HCT116 (cell line): ENCODE results near the gene CADPS.

Source experiments
- EGR1 ChIP-seq: IDR thresholded peaks from 2 replicates; pipeline ENCODE4 v1.6.1; 2012; ENCODE audit warnings: low read depth
- EZH2 ChIP-seq: fragments of 200-600 bp; sonication (generic); IDR thresholded peaks from 2 replicates; pipeline ENCODE4 v1.6.1; 2017; ENCODE audit warnings: antibody characterized with exemption, mixed run types
- JUND ChIP-seq: IDR thresholded peaks from 2 replicates; pipeline ENCODE4 v1.6.1; 2012
- POLR2A ChIP-seq: IDR thresholded peaks from 2 replicates; pipeline ENCODE4 v1.7.0; 2011; ENCODE audit warnings: borderline replicate concordance; ENCODE audit not compliant: insufficient read depth, insufficient read length; ENCODE audit errors: extremely low read depth
- POLR2AphosphoS5 ChIP-seq: IDR thresholded peaks from 2 replicates; pipeline ENCODE4 v1.6.1; 2011; ENCODE audit warnings: mild to moderate bottlenecking, low read depth, low read length, moderate library complexity
- SIN3A ChIP-seq: IDR thresholded peaks from 2 replicates; pipeline ENCODE4 v1.6.1; 2012; ENCODE audit warnings: low read depth
- SP1 ChIP-seq: IDR thresholded peaks from 2 replicates; pipeline ENCODE4 v1.6.1; 2012; ENCODE audit warnings: low read depth
- SRF ChIP-seq: IDR thresholded peaks from 2 replicates; pipeline ENCODE4 v1.6.1; 2012; ENCODE audit warnings: low read depth
- YY1 ChIP-seq: IDR thresholded peaks from 2 replicates; pipeline ENCODE4 v1.6.1; 2011; ENCODE audit warnings: low read length, low read depth, moderate library complexity, mild to moderate bottlenecking; ENCODE audit not compliant: insufficient replicate concordance; ENCODE audit errors: extremely low read depth
- TF ChIP-seq, protein P1 (sequence below), 3 experiments: fragments of 200-600 bp in 1 of 3; sonication (generic) in 1 of 3; IDR thresholded peaks in 2 of 3; conservative IDR thresholded peaks in 1 of 3; 2 replicates each; pipeline ENCODE4 v1.5.1; 2012 to 2017; ENCODE audit warnings: low read depth in 2 of 3, low read length in 2 of 3, antibody characterized with exemption in 1 of 3, borderline replicate concordance in 1 of 3, control low read depth in 1 of 3, mild to moderate bottlenecking in 1 of 3, mixed read lengths in 1 of 3, mixed run types in 1 of 3, moderate library complexity in 1 of 3; ENCODE audit not compliant: insufficient read depth in 1 of 3
- TF ChIP-seq, protein P2 (sequence below): IDR thresholded peaks from 2 replicates; pipeline ENCODE4 v1.6.1; 2012
- TF ChIP-seq, protein P3 (sequence below): IDR thresholded peaks from 2 replicates; pipeline ENCODE4 v1.6.1; 2011; ENCODE audit warnings: mild to moderate bottlenecking, low read length, moderate library complexity; ENCODE audit not compliant: insufficient replicate concordance; ENCODE audit errors: extremely low read depth
- TF ChIP-seq, protein P4 (sequence below): IDR thresholded peaks from 2 replicates; pipeline ENCODE4 v1.6.1; 2012; ENCODE audit warnings: low read depth

DNA sequence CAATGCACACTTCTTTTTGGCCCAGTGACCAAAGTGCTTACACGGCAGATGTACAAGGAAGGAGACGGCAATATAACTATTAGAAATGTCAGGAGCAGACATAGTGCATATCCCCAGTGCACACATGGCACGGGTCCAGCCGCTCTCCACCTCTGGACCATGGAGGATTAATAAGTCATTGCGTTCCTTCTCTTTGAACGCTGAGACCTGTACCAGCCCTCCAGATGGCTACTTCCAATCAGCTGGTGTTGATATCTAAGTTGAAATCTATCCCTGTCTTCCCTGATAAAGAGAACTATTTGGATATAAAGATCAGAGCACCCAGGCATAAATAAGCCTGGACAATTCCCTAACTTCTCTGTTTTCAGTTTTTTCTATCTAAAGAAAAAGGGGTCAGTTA is 212.5 kb downstream of the CADPS start:
- TF ChIP-seq POLR2AphosphoS5 (no peak), SP1 (no peak), SIN3A (no peak), SRF (no peak), JUND (no peak), POLR2A (no peak), YY1 (no peak), EZH2 (no peak), EGR1 (no peak)
- TF ChIP-seq, protein P1, sequence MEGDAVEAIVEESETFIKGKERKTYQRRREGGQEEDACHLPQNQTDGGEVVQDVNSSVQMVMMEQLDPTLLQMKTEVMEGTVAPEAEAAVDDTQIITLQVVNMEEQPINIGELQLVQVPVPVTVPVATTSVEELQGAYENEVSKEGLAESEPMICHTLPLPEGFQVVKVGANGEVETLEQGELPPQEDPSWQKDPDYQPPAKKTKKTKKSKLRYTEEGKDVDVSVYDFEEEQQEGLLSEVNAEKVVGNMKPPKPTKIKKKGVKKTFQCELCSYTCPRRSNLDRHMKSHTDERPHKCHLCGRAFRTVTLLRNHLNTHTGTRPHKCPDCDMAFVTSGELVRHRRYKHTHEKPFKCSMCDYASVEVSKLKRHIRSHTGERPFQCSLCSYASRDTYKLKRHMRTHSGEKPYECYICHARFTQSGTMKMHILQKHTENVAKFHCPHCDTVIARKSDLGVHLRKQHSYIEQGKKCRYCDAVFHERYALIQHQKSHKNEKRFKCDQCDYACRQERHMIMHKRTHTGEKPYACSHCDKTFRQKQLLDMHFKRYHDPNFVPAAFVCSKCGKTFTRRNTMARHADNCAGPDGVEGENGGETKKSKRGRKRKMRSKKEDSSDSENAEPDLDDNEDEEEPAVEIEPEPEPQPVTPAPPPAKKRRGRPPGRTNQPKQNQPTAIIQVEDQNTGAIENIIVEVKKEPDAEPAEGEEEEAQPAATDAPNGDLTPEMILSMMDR (IDR thresholded peaks at IDR 0.05 in 2 of 3, conservative IDR thresholded peaks at IDR 0.05 in 1 of 3; ENCODE audit: borderline replicate concordance in 1 of 3, insufficient read depth in 1 of 3, low read depth in 2 of 3, low read length in 2 of 3), result no peak
- TF ChIP-seq, protein P2, sequence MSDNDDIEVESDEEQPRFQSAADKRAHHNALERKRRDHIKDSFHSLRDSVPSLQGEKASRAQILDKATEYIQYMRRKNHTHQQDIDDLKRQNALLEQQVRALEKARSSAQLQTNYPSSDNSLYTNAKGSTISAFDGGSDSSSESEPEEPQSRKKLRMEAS, result no peak
- TF ChIP-seq, protein P3, sequence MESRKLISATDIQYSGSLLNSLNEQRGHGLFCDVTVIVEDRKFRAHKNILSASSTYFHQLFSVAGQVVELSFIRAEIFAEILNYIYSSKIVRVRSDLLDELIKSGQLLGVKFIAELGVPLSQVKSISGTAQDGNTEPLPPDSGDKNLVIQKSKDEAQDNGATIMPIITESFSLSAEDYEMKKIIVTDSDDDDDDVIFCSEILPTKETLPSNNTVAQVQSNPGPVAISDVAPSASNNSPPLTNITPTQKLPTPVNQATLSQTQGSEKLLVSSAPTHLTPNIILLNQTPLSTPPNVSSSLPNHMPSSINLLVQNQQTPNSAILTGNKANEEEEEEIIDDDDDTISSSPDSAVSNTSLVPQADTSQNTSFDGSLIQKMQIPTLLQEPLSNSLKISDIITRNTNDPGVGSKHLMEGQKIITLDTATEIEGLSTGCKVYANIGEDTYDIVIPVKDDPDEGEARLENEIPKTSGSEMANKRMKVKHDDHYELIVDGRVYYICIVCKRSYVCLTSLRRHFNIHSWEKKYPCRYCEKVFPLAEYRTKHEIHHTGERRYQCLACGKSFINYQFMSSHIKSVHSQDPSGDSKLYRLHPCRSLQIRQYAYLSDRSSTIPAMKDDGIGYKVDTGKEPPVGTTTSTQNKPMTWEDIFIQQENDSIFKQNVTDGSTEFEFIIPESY, result no peak
- TF ChIP-seq, protein P4, sequence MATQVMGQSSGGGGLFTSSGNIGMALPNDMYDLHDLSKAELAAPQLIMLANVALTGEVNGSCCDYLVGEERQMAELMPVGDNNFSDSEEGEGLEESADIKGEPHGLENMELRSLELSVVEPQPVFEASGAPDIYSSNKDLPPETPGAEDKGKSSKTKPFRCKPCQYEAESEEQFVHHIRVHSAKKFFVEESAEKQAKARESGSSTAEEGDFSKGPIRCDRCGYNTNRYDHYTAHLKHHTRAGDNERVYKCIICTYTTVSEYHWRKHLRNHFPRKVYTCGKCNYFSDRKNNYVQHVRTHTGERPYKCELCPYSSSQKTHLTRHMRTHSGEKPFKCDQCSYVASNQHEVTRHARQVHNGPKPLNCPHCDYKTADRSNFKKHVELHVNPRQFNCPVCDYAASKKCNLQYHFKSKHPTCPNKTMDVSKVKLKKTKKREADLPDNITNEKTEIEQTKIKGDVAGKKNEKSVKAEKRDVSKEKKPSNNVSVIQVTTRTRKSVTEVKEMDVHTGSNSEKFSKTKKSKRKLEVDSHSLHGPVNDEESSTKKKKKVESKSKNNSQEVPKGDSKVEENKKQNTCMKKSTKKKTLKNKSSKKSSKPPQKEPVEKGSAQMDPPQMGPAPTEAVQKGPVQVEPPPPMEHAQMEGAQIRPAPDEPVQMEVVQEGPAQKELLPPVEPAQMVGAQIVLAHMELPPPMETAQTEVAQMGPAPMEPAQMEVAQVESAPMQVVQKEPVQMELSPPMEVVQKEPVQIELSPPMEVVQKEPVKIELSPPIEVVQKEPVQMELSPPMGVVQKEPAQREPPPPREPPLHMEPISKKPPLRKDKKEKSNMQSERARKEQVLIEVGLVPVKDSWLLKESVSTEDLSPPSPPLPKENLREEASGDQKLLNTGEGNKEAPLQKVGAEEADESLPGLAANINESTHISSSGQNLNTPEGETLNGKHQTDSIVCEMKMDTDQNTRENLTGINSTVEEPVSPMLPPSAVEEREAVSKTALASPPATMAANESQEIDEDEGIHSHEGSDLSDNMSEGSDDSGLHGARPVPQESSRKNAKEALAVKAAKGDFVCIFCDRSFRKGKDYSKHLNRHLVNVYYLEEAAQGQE, result no peak
